Activated CD8-positive, alpha-beta T cell treated with anti-CD3 and anti-CD28 coated beads, Interleukin-2, amount 10 ng/mL, durations not matched to agents 7 days and 5 days (primary cell): ENCODE results near the gene UBFD1. TPM values are rescaled to one million over a fixed set of nuclear protein-coding genes. Genes with fewer than 3 reads are reported as not detected.
"Not testable (repeated sequence)": the region's sequence is repeated elsewhere in the genome, so short reads cannot be mapped to it uniquely, and the experiment has no call there.

Experiments
- ATAC-seq: fragments of 150-1000 bp; cut with Tn5 transposase; one replicate; pipeline ENCODE4 v1.10.0; 2021; ENCODE audit warnings: moderate library complexity
- CTCF ChIA-PET: fragments of 350-600 bp; sonication (Branson Sonifier 250); formaldehyde crosslinking; loops from one replicate; lab custom pipeline; 2021; ENCODE audit warnings: antibody characterized with exemption; lab: Charles Lee
- POLR2A ChIA-PET: fragments of 350-600 bp; sonication (Branson Sonifier 250); formaldehyde crosslinking; loops from one replicate; lab custom pipeline; 2021; ENCODE audit warnings: antibody characterized with exemption; lab: Charles Lee
- DNase-seq: peaks from one replicate; pipeline ENCODE4 v3.0.0-alpha.2; 2020
- H3K27ac Mint-ChIP-seq: one replicate; pipeline ENCODE4 v1.8.0; 2021; ENCODE audit warnings: mild to moderate bottlenecking, mixed read lengths
- H3K27me3 Mint-ChIP-seq: one replicate; pipeline ENCODE4 v1.8.0; 2021; ENCODE audit warnings: low read depth, mixed read lengths
- H3K36me3 Mint-ChIP-seq: one replicate; pipeline ENCODE4 v1.8.0; 2021; ENCODE audit warnings: low read depth, mixed read lengths
- H3K4me1 Mint-ChIP-seq: one replicate; pipeline ENCODE4 v1.8.0; 2021; ENCODE audit warnings: low read depth, mixed read lengths
- H3K4me3 Mint-ChIP-seq: one replicate; pipeline ENCODE4 v1.8.0; 2021; ENCODE audit warnings: mild to moderate bottlenecking, mixed read lengths
- H3K9me3 Mint-ChIP-seq: one replicate; pipeline ENCODE4 v1.8.0; 2022; ENCODE audit warnings: mixed read lengths; ENCODE audit not compliant: insufficient read depth
- total RNA-seq, 2 experiments: library from RNA; stranded (reverse); gene quantifications; one replicate each; pipeline ENCODE4 v1.2.3, GENCODE V29; 2021

UBFD1 gene
- total RNA-seq, 2 experiments from 2014 or later: 40.2 to 46.3 TPM

DNA sequence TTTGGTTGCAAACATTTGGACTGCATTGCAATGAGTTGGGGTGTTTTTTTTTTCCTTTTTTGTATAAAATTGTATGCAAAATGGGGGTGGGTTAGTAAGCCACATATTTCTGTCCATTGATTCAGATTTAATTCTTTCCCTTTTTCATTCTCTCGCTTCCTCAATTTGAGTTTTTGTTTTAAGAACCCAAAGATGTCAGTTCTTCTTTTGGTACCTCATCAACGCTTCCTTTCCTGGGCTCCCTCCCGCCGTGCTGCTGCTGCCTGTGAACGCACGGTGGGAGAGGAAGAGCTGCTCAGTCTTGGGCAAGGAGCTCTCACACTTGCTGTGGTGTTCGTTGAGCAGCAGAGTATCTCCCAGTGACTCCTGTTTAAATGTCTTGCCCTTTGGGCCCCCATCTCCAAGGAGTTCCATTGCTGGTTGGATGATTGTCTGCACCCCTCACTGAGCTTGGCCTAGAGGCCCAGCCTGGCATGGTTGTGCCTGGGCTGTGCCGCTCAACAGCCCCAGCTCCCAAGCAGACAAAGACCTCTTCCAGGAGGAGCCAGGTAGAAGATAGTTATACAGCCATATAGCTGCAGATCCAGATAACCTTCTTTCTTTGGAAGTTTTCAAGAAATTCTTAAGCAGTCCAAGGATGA lies 13.6 kb downstream of the UBFD1 start:
- Mint-ChIP-seq H3K4me3 (no peak overlapping the region), H3K9me3 (no peaks in the 10 kb centered on the region), H3K4me1 (no peaks in the 10 kb centered on the region), H3K36me3 (peaks cover 29% of the 10 kb centered on the region), H3K27me3 (no peaks in the 10 kb centered on the region), H3K27ac (peak overlapping the region; percentile 50)
- CTCF ChIA-PET: interaction anchor here (0.9 kb wide), 1 partner anchor 26 kb away, joined by 3 read pairs; no protein-coding TSS in a partner anchor
- ATAC-seq (no peak), DNase-seq (no peak)
- POLR2A ChIA-PET: interaction anchor here (0.7 to 1.1 kb wide), 2 partner anchors 9 to 12 kb away, joined by 4 read pairs; no protein-coding TSS in a partner anchor

DNA sequence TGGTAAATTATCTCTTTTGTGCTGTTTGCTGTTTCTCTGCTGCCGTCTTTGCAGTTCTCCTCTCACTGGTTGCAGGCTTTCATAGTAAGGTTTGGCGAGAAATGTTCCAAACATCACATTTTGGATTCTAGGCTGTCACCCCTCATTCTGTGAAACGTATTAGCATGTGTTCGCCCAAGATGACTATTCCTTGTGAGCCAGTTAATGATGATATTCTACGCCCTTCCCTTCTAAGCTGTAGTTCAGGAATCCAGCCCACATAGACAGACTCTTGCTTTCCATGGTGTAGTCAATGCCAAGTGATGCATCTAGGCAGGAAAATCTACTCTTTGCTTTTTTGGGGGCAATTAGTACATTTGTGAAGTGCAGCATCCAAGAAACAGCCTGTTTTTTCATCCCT lies 14.4 kb downstream of the UBFD1 start:
- CTCF ChIA-PET: no interaction called here

DNA sequence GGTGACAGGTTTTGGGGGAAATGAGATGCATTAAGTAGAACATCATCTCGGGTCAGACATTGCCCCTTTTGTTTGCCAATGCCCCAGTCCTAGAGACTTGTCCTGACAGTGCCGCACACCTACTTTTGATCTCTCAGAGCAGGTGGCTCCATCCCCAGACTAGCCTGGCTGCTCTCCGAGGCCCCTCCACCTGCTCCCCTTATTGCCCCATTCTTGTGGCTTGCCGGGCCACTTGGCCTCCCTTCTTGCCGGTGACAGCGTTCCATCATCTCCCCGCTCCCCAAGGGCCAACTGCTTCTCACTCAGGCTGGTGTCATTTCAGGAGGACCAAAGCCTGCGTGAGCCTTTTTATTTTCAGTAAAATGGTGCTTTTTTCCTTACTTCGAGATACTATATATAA lies 14.9 kb downstream of the UBFD1 start:
- Mint-ChIP-seq H3K36me3 (peaks cover 20% of the 10 kb centered on the region), H3K4me1 (no peaks in the 10 kb centered on the region), H3K4me3 (no peak overlapping the region), H3K9me3 (no peaks in the 10 kb centered on the region), H3K27ac (no peak overlapping the region), H3K27me3 (no peaks in the 10 kb centered on the region)
- POLR2A ChIA-PET: no interaction called here
- ATAC-seq (no peak), DNase-seq (no peak)
- CTCF ChIA-PET: no interaction called here

More for the DNA sequence above, 14.4 kb downstream of the UBFD1 start:
- Mint-ChIP-seq H3K9me3 (no peaks in the 10 kb centered on the region), H3K4me3 (no peak overlapping the region), H3K27me3 (no peaks in the 10 kb centered on the region), H3K4me1 (no peaks in the 10 kb centered on the region), H3K27ac (no peak overlapping the region), H3K36me3 (peaks cover 25% of the 10 kb centered on the region)
- POLR2A ChIA-PET: no interaction called here
- DNase-seq: no peak
- ATAC-seq: no peak

DNA sequence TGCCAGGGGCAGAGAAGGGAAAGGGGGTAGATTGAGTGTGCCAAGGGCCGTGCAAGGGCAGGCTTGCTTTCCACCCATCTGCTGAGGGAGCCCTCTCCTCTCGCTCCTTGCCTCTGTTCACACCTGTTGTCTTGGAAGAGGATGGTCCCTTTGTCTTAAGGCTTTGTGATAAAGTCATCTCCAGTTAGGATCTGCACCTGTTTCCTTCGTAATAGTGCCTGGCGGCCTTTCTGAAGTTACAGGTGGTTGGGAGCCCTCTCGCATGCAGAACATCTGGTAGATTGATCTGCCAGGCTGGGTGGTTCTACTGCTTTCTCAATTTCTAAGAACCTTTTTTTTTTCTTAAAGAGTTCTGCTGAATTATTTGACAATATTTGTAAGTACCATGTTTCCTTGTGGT lies 16.3 kb downstream of the UBFD1 start:
- Mint-ChIP-seq H3K9me3 (no peaks in the 10 kb centered on the region), H3K27me3 (no peaks in the 10 kb centered on the region), H3K4me1 (no peaks in the 10 kb centered on the region), H3K4me3 (no peak overlapping the region), H3K27ac (no peak overlapping the region), H3K36me3 (peaks cover 14% of the 10 kb centered on the region)
- POLR2A ChIA-PET: interaction anchor here (0.6 kb wide), 1 partner anchor 365 kb away, joined by 3 read pairs; no protein-coding TSS in a partner anchor
- CTCF ChIA-PET: no interaction called here
- DNase-seq: no peak
- ATAC-seq: no peak

DNA sequence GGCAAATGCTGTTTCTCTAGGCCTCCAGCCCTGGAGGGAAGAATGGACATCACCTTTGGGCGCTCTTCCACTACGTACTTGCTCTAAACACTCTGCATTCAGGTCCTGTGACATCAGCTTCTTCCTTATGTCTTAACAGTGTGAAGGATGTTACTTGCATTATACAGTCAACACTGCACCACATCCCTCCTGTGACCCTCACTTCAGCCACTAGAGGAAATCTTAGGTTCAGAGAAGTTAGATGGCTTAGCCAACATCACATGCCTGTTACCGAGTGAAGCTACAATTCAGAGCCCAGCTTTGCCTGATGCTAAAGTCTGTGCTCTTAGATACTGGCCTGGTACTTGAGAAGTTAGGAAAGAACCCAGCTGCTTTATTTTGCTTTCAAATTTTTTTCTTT lies 18.3 kb downstream of the UBFD1 start:
- Mint-ChIP-seq H3K4me3 (no peak overlapping the region), H3K36me3 (peaks cover 25% of the 10 kb centered on the region), H3K9me3 (no peaks in the 10 kb centered on the region), H3K4me1 (no peaks in the 10 kb centered on the region), H3K27ac (no peak overlapping the region), H3K27me3 (no peaks in the 10 kb centered on the region)
- DNase-seq: no peak
- peak; percentile 42 for ATAC-seq
- POLR2A ChIA-PET: no interaction called here
- CTCF ChIA-PET: interaction anchor here (0.7 to 1.0 kb wide), 3 partner anchors 11 to 140 kb away, joined by 3 read pairs; no protein-coding TSS in a partner anchor

DNA sequence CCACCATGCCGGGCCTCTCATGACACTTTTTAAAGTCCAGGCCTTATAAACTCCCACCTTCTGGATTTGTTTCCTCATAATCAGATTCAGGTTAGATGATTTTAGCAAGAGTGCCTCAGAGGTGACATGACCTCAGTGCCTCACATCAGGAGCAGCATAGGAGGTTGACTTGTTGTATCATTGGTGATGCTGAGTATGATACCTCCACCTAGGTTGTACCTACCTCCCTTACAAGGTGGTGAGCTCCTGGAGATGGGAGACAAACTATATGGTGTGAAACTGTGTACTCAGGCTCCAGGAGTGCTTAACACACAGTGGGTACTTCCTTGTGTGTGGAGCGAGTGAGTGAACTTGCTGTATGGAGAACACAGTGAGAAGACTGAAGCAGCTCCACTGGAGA lies 20.0 kb downstream of the UBFD1 start:
- H3K27ac Mint-ChIP-seq: no peak overlapping the region
- CTCF ChIA-PET: no interaction called here
- DNase-seq (no peak), ATAC-seq (no peak)
- no peak overlapping the region for H3K4me3 Mint-ChIP-seq
- H3K4me1 Mint-ChIP-seq: no peaks in the 10 kb centered on the region
- no peaks in the 10 kb centered on the region for H3K9me3 Mint-ChIP-seq
- no peaks in the 10 kb centered on the region for H3K27me3 Mint-ChIP-seq
- POLR2A ChIA-PET: interaction anchor here (0.6 kb wide), 1 partner anchor 62 kb away, joined by 3 read pairs; no protein-coding TSS in a partner anchor
- peaks cover 21% of the 10 kb centered on the region for H3K36me3 Mint-ChIP-seq

DNA sequence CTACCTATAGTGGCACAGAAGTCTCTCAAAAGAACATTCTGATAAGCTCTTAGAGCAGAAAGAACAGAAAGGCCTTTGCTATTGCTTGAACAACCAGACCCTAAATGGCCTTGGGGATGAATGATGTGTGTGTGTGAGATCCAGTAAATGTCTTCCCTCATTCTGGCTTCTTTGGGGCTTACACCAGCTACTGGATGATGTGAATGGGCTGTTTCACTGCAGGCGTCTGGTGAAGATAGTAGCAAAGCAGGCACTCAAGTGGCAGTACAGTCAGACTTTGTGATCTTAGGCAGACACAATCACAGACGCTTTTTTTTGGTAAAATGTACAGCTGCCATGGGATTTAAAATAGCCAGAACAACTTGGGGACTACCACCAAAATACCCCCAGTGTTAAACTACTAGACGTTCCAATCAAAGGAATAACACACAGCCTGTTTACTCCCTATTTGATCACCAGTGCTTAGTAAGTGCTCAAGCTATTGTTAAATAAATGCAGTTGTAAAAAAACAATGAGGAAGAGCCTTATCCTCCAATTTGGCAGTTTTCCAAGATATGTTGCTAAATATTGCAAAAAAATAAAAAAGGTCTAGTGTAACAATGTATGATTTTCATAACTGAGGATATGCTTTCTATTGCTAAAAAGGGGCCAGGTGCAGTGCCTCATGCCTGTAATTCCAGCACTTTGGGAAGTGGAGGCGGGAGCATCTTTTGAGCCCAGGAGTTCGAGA lies 20.7 kb downstream of the UBFD1 start:
- peaks cover 21% of the 10 kb centered on the region for H3K36me3 Mint-ChIP-seq
- CTCF ChIA-PET: no interaction called here
- H3K4me3 Mint-ChIP-seq: no peak overlapping the region
- ATAC-seq: no peak
- H3K9me3 Mint-ChIP-seq: no peaks in the 10 kb centered on the region
- no peaks in the 10 kb centered on the region for H3K4me1 Mint-ChIP-seq
- no peaks in the 10 kb centered on the region for H3K27me3 Mint-ChIP-seq
- DNase-seq: no peak
- POLR2A ChIA-PET: interaction anchor here (0.6 kb wide), 1 partner anchor 63 kb away, joined by 3 read pairs; no protein-coding TSS in a partner anchor
- H3K27ac Mint-ChIP-seq: no peak overlapping the region

DNA sequence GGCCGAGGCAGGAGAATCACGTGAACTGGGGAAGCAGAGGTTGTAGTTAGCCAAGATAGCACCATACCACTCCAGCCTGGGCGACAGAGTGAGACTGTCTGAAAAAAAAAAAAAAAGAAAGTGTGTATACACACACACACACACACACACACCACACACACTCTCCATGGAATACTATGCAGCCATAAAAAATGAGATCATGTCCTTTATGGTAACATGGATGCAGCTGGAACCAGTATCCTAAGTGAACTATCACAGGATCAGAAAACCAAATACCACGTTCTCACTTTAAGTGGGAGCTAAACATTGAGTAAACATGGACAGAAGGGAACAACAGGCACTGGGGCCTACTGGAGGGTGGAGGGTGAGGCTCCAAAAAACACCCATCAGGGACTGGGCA lies 21.8 kb downstream of the UBFD1 start:
- Mint-ChIP-seq H3K36me3 (peaks cover 24% of the 10 kb centered on the region), H3K9me3 (no peaks in the 10 kb centered on the region), H3K4me3 (no peak overlapping the region), H3K27ac (no peak overlapping the region), H3K4me1 (no peaks in the 10 kb centered on the region), H3K27me3 (no peaks in the 10 kb centered on the region)
- ChIA-PET CTCF (no interaction called here), POLR2A (no interaction called here)
- ATAC-seq (no peak), DNase-seq (no peak)

DNA sequence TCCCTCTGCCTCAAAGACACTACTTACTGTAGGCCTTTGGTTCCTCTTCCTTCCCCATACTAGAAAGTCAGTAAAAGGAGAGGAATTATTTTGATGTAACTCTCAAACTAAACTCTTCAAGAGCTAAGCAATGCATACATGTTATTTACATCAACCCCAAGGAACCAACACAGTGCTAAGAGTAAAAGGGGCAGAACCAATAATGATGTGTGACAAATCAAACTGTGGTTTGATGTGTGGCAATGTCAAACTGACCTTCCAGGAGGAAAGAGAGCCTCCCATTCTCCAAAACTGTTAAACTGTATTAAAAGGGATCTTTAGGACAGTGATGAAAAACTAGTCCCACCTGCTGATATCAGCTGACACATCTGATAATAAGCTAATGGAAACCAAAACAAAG lies 22.9 kb downstream of the UBFD1 start:
- POLR2A ChIA-PET: interaction anchor here (1.0 kb wide), 1 partner anchor 9 kb away, joined by 4 read pairs; no protein-coding TSS in a partner anchor
- no peak for ATAC-seq
- Mint-ChIP-seq H3K4me3 (no peak overlapping the region), H3K36me3 (peaks cover 33% of the 10 kb centered on the region), H3K27me3 (no peaks in the 10 kb centered on the region), H3K9me3 (no peaks in the 10 kb centered on the region), H3K4me1 (no peaks in the 10 kb centered on the region), H3K27ac (no peak overlapping the region)
- no peak for DNase-seq
- CTCF ChIA-PET: interaction anchor here (0.7 kb wide), 1 partner anchor 16 kb away, joined by 3 read pairs; no protein-coding TSS in a partner anchor

DNA sequence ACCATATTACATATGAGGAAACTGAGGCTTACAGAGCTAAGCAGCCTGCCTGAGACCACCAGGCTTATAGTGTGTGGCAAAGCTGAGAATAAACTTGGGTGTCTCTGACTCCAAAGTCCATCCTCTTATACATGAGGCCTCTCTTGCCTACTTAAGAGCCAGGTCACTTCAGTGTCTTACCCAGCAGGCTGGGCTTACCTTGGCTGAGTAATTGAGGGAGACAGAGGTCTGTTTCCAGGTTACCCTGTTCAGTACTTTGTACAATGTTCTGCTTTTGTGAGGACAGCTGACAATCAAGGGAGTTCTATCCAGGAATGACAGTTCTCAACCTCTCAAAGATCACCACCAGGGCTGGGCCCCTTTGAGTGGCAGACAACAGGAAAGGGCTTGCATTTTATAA lies 24.2 kb downstream of the UBFD1 start:
- peaks cover 40% of the 10 kb centered on the region for H3K36me3 Mint-ChIP-seq
- no peaks in the 10 kb centered on the region for H3K9me3 Mint-ChIP-seq
- CTCF ChIA-PET: interaction anchor here (1.2 kb wide), 1 partner anchor 15 kb away, joined by 3 read pairs; no protein-coding TSS in a partner anchor
- no peak overlapping the region for H3K27ac Mint-ChIP-seq
- POLR2A ChIA-PET: no interaction called here
- DNase-seq: no peak
- H3K4me1 Mint-ChIP-seq: no peaks in the 10 kb centered on the region
- H3K4me3 Mint-ChIP-seq: no peak overlapping the region
- ATAC-seq: no peak
- H3K27me3 Mint-ChIP-seq: no peaks in the 10 kb centered on the region

DNA sequence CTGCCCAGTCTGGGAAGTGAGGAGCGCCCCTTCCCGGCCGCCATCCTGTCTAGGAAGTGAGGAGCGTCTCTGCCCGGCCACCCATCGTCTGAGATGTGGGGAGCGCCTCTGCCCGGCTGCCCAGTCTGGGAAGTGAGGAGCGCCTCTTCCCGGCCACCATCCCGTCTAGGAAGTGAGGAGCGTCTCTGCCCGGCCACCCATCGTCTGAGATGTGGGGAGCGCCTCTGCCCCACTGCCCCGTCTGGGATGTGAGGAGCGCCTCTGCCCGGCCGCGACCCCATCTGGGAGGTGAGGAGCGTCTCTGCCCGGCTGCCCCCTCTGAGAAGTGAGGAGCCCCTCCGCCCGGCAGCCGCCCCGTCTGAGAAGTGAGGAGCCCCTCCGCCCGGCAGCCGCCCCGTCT lies 25.7 kb downstream of the UBFD1 start:
- H3K4me3 Mint-ChIP-seq, POLR2A ChIA-PET, CTCF ChIA-PET, H3K27me3 Mint-ChIP-seq, H3K4me1 Mint-ChIP-seq, H3K9me3 Mint-ChIP-seq, H3K27ac Mint-ChIP-seq, DNase-seq, ATAC-seq: not testable (repeated sequence)
- peaks cover 43% of the 10 kb centered on the region for H3K36me3 Mint-ChIP-seq
